GM21381 (cell line): ENCODE results near the gene GPR33.
"Not testable (repeated sequence)": the region's sequence is repeated elsewhere in the genome, so short reads cannot be mapped to it uniquely, and the experiment has no call there.

Experiments
- ATAC-seq: cut with Tn5 transposase; IDR thresholded peaks from one replicate; pipeline ENCODE4 v1.9.1; 2021; ENCODE audit warnings: mild to moderate bottlenecking, moderate library complexity; ENCODE audit not compliant: unreplicated experiment

Gene GPR33

GRCh38 chr14:31487886-31488285 lies at the start of gene GPR33:
TSS of gene GPR33 (minus strand) at chr14:31488039. CDS start at chr14:31483965, 4,074 bp downstream.
- ATAC-seq, result no peak

DNA sequence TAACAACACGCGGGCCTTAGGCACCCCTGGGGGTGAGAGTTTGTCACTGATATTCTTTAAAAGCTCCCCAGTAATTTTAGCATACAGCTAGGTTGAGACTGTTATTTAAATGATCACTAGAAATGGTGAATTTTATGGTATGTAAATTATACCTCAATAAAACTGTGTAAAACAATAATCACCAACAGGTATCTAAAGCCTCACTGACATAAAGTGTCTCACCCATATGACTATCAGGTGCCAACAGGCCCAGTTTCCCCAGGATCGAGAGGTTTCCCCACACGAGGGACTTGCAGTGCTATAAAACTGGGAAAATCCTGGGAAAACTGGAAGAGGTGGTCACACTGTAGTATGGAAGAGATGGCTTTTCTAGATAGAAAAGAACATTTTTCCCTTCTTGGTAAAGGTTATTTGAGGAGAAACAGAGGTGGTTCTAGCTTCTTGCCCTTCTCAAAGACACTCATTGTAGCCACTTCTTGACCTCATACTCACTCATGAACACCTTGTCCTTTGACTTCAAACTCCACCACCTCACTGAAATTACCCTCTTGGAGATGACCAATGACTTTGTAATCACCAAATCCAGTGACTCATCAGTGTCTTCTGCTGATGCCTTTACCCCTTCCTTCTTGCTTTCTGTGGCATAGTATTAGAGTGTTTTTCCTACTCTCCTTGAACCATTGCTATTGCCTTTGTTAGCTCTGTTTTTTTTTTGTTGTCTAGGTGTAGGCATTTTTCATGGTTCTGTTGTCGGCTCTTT lies 48.5 kb upstream of the GPR33 start:
- ATAC-seq, result no peak

- no peak for ATAC-seq
Observed at GRCh38 chr14:31530136-31530535, 42.3 kb upstream of the GPR33 start.

DNA sequence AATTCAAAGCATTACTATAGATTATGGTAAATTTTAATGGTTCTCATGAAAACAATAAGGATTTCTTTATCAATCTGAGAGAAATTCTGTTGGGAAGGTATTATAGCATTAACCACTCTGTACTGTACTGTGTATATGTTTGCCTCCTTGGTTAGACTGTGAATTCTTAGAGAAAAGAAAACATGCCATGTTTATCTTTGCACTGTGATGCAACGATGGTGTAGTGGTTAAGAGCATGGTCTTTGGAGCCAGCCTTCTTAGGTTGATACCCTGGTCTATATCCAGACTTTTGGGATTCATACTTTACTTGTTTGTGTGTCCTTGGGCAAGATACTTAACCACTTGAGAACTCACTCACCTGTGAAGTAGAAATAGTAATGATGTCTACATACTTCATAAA lies 41.2 kb upstream of the GPR33 start:
- no peak for ATAC-seq

DNA sequence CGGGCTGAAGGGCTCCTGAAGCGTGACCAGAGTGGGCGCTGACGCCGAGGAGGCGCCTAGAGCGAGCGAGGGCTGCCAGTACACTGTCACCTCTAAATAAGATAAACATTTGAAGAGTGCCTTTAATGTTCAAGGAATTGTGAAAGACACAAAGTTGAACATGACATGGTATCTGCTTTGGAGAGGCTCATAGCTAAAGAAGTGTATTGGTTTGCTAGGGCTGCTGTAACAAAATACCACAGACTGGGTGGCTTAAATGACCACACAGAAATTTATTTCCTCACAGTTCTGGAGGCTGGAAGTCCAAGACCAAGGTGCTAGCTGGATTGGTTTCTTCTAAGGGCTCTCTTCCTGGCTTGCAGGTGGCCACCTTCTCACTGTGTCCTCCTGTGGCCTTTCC lies 39.7 kb upstream of the GPR33 start:
- ATAC-seq, result no peak

- no peak for ATAC-seq
Observed at GRCh38 chr14:31527087-31527486, 39.2 kb upstream of the GPR33 start.

DNA sequence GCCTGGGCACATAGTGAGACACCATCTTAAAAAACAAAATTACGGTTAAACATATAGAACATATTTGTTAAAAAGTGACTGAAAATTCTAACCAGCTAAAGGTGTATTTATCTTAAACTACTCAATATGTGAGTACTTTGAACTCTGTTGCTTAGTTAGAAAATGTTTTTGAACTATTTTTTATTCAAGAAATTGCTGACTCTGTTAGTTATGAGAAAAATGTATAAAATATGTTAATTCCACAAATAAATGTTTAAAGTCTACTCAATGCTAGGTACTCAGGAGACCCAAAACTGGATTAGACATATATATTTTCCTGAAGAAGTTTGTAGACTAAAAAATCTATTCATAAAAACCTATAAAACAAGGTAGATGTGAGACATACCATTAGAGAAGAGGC lies 23.0 kb upstream of the GPR33 start:
- no peak for ATAC-seq

DNA sequence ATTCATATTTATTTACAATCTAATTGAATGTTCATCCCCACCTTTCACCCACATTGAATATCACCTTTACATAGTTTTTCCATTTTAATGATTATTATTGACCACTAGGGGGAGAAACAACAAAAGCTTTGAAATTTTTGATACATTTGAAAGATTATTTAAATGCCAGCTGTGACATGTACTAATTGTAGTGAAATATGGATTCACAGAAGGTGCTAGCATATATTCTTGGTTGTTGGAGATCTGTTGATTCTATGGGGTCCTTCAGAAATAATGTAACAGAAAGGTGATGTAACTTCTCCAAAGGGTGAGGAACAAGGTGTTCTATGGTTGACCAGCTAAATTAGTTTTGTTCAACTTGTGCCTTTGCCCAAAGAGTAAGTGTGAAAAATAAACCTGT lies 22.4 kb upstream of the GPR33 start:
- no peak for ATAC-seq

GRCh38 chr14:31508135-31508534 lies 20.3 kb upstream of the GPR33 start:
- no peak for ATAC-seq

- ATAC-seq, result no peak
Observed at GRCh38 chr14:31505411-31505810, 17.6 kb upstream of the GPR33 start.

- no peak for ATAC-seq
Observed at GRCh38 chr14:31501870-31502269, 14.0 kb upstream of the GPR33 start.

GRCh38 chr14:31492759-31493498 lies 5.1 kb upstream of the GPR33 start:
- ATAC-seq, result no peak

DNA sequence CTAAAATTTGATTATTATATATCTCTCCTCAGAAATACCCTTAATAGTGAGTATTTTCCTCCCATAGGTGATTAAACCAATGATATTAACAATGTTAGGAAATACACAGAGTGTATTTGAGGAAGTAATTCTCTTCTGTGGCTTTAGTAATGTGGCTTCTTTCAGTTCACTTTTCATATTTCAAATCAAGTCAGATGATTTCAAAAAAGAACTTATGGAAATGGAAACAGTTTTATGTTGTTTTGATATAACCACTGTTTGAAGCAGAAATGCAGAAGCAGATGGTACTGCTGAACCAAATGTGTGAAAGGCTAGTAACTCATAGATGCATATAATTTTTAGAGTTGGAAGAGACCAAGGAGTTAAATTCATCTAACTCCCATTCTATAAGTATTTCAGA lies 1.9 kb upstream of the GPR33 start:
- ATAC-seq, result no peak

DNA sequence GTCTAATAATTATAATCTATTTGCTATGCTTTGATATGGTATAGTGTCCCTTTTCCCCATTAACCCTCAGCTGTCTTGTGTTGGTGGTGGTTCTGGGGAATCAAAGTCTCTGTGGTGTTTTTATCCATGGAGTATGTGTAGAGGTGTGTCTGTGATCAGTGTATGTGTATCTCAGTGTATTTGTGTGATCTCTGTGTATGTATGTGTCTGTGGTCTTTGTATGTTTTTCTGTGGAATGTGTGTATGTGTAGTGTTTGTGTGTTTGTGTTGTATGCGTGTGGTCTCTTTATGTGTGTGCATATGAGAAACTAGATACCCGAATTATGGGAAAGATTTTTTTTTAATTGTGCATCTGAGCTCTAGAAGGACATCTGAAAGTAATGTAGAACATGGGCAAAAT lies 1.1 kb downstream of the GPR33 start:
- no peak for ATAC-seq

DNA sequence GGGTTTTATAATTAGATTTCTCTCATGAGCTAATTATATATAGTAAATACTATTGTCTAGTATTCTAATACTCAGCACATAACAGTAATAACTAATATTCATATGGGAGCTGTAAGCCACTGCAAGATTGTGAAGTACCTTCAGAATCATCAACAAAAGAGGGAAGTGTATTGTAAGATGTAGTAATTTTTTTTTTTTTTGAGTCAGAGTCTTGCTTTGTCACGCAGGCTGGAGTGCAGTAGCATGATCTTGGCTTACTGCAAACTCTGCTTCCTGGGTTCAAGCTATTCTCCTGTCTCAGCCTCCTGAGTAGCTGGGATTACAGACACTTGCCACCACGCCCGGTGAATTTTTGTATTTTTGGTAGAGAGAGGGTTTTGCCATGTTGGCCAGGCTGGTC lies 3.1 kb downstream of the GPR33 start:
- no peak for ATAC-seq

- no peak for ATAC-seq
Observed at GRCh38 chr14:31480156-31480555, 7.7 kb downstream of the GPR33 start.

DNA sequence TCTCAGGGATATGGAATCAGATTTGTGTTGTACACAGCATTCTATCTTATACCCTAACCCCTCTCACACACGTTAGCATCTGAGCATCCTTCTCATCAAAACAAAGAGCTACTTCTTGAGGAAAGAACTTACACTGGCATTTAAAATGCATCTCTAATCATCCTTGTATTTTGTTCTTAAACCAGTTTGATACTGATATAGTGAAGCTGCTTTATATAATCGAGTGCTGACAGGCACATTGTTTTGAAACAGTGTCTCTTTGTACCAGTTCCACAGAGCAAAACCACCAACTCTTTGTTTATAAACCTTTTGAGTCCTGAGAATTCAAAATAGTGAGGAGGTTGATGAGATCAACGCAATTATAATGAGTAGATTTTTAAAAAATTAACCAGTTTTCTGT lies 8.8 kb downstream of the GPR33 start:
- no peak for ATAC-seq

GRCh38 chr14:31477248-31477647 lies 10.6 kb downstream of the GPR33 start:
- ATAC-seq, result no peak

DNA sequence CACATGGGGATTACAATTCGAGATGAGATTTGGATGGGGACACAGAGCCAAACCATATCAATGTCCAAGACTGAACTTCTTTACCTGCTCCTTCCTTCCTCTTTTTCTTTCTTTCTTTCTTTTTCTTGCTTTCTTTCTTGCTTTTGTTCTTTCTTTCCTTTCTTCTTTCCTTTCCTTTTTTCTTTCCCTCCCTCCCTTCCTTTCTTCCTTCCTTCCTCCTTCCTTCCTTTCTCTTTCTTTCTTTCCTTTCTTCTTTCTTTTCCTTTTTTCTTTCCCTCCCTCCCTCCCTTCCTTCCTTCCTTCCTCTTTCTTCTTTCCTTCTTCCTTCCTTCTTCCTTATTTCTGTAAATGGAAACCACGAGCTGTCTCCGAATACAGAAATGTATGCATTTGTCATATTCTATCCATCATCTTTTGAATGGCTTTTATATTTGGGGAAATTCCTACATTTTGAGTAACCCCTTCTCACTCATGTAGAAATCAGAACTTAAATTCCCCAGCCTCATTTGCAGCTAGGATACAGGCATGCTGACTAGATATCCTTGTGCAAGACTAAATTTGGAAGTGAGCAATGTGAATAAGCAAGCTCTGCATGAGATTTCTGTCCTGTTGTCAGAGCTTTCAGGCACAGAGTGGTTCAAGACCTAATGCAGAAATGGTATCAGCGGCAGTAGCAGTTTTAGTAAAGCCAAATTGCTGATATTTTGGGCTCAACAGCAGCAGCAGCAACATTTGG lies 11.5 kb downstream of the GPR33 start:
- ATAC-seq, result no peak

GRCh38 chr14:31466554-31466953 lies 21.3 kb downstream of the GPR33 start:
- no peak for ATAC-seq

GRCh38 chr14:31465111-31465510 lies 22.7 kb downstream of the GPR33 start:
- ATAC-seq, result no peak

DNA sequence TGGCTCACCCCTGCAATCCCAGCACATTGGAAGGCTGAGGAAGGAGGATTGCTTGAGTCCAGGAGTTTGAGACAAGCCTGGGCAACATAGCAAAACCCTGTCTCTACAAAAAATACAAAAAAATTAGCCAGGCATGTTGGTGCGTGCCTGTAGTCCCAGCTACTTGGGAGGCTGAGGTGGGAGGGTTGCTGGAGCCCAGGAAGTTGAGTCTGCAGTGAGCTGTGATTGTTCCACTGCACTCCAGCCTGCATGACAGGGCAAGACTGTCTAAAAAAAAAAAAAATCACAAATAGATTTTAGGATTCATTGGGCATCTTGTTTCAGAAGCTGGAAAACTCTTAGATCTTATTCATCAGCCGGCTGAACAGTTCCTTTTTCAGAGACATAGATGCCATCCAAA lies 25.4 kb downstream of the GPR33 start:
- ATAC-seq, result not testable (repeated sequence)
